Measurements from ENCODE around the gene PRTFDC1.

GRCh38 chr10:24865783-24866182 lies 86.6 kb downstream of the PRTFDC1 start:
- TF ChIP-seq CTCF (IDR thresholded peaks at IDR 0.05; ENCODE audit: low read depth, low read length, poor library complexity, severe bottlenecking) (no peak), EZH2phosphoT487 (IDR thresholded peaks at IDR 0.05; ENCODE audit: borderline replicate concordance, low read length) (no peak)

All from DOHH2 (cell line).